Psoas muscle (tissue), 8 donors: ENCODE results near the gene EMC10. TPM values are rescaled to one million over a fixed set of nuclear protein-coding genes. Genes with fewer than 3 reads are reported as not detected.

Source experiments
- ATAC-seq, 4 donors: fragments of 200-7000 bp; cut with Tn5 transposase; one replicate each; pipeline ENCODE4 v1.9.1; 2020; ENCODE audit warnings: moderate library complexity in 3 of 4, mild to moderate bottlenecking in 2 of 4
- DNase-seq, 2 donors: peaks; one replicate each; pipeline ENCODE4 v3.0.0-alpha.2; 2020
- H3K27ac ChIP-seq: fragments of 200-600 bp; one replicate; pipeline ENCODE4 v1.8.0; 2022
- H3K27me3 ChIP-seq, 3 donors: fragments of 200-600 bp in 1 of 3; one replicate each; pipeline versions ENCODE4 v1.6.1 to v1.8.0; 2013 to 2022; ENCODE audit warnings: low read length in 2 of 3, mild to moderate bottlenecking in 2 of 3, moderate library complexity in 1 of 3; ENCODE audit not compliant: insufficient read depth in 3 of 3
- H3K36me3 ChIP-seq, 2 donors: fragments of 200-600 bp in 1 of 2; one replicate each; pipeline versions ENCODE4 v1.6.1 to v1.8.0; 2013 to 2022; ENCODE audit warnings: low read depth in 1 of 2, mild to moderate bottlenecking in 1 of 2, moderate library complexity in 1 of 2; ENCODE audit not compliant: insufficient read depth in 1 of 2
- H3K4me1 ChIP-seq: fragments of 200-600 bp; one replicate; pipeline ENCODE4 v1.8.0; 2022
- H3K4me3 ChIP-seq: fragments of 200-600 bp; one replicate; pipeline ENCODE4 v1.8.0; 2022; ENCODE audit warnings: mild to moderate bottlenecking
- H3K9me3 ChIP-seq: fragments of 200-600 bp; one replicate; pipeline ENCODE4 v1.8.0; 2022
- CTCF ChIP-seq: fragments of 200-600 bp; IDR thresholded peaks from one replicate; pipeline ENCODE4 v1.8.0; 2022; ENCODE audit warnings: antibody characterized with exemption
- WGBS, 3 donors: extraction: QIAGEN DNeasy Blood & Tissue Kit; methylation state at CpG; one replicate each; pipeline versions ENCODE4 v1.1.6 to v1.1.7; 2013; 5-methylcytosine and 5-hydroxymethylcytosine counted together
- intact Hi-C, 2 donors: fragments of 100-400 bp; cut with DNase I; formaldehyde crosslinking; loops; one replicate each; pipeline versions ENCODE4 v1.11.0 to v1.14.2; 2022
- polyA plus RNA-seq, 3 donors: library from polyadenylated mRNA; stranded (reverse); fragments of 200-250 nt; gene quantifications; one replicate each; pipeline ENCODE4 v1.2.3, GENCODE V29; 2013
- total RNA-seq, 4 donors: library from RNA; stranded (reverse); fragmentation: NEBNext Ultra II Directional in 2 of 4; extraction: Animal tissue kit (Norgen Biotek cat#: 25700) in 2 of 4; gene quantifications; one replicate each; pipeline versions ENCODE4 v1.2.1 to v1.2.4, GENCODE V29; 2021 to 2023
- donor health status: healthy with polysubstance abuse.
- donor health status: DM: no; HTN: no; CAD: no; lungs with moderate emphysema.
- donor health status: Bipolar disorder and iron deficiency.
- donor health status: healthy.
- donor health status: DM: yes; HTN: yes; CAD: no.
- donor health status: DM: no; HTN: no; CAD: no.
- donor health status: DM: no; HTN: no; CAD: no.
- donor health status: DM: yes; HTN: yes; CAD: no.

The EMC10 gene
- total and polyA plus RNA-seq, 7 donors, result 32.6 to 47.5 (median 37.6) TPM

GRCh38 chr19:50508843-50509190 lies 32.5 kb downstream of the EMC10 start:
- no peaks in the 10 kb centered on the region for H3K27me3 ChIP-seq
- peaks cover 0 to 10% of the 10 kb centered on the region in 2 donors for H3K36me3 ChIP-seq
- ATAC-seq (no peak), DNase-seq (no peak)
- H3K4me1 ChIP-seq, result peaks cover 7% of the 10 kb centered on the region
- no peak overlapping the region for H3K4me3 ChIP-seq
- no peak for TF ChIP-seq CTCF
- intact Hi-C loops, result no loop called here
- no peak overlapping the region for H3K27ac ChIP-seq
- 72 to 93% (median 86%) methylated on average over 2 to 3 of the region's 3 CpGs for WGBS, 3 donors
- no peaks in the 10 kb centered on the region for H3K9me3 ChIP-seq

- no peaks in the 10 kb centered on the region for H3K9me3 ChIP-seq
- H3K27me3 ChIP-seq, result no peaks in the 10 kb centered on the region
- no peak overlapping the region for H3K27ac ChIP-seq
- no peak overlapping the region for H3K4me3 ChIP-seq
- TF ChIP-seq CTCF, result no peak
- DNase-seq (no peak), ATAC-seq (no peak)
- 83 to 89% (median 83%) methylated on average over 11 of the region's 11 CpGs for WGBS, 3 donors
- intact Hi-C loops, result no loop called here
- H3K4me1 ChIP-seq, result peaks cover 7% of the 10 kb centered on the region
- peaks cover 0 to 10% of the 10 kb centered on the region in 2 donors for H3K36me3 ChIP-seq
These were observed 33.1 kb downstream of the EMC10 start for GRCh38 chr19:50509366-50509765.

GRCh38 chr19:50510121-50510670 lies 33.9 kb downstream of the EMC10 start:
- H3K4me1 ChIP-seq, result peaks cover 7% of the 10 kb centered on the region
- no peak for DNase-seq
- peak overlapping the region; percentile 88 for H3K4me3 ChIP-seq
- H3K27me3 ChIP-seq, result no peaks in the 10 kb centered on the region
- no peaks in the 10 kb centered on the region for H3K9me3 ChIP-seq
- H3K36me3 ChIP-seq, result peaks cover 0 to 10% of the 10 kb centered on the region in 2 donors
- no peak for TF ChIP-seq CTCF
- H3K27ac ChIP-seq, result peak overlapping the region; percentile 80
- intact Hi-C loops, result loop anchor here in 1 of 2 donors (5.0 kb wide), 1 partner anchor 33 kb away; the partner anchor contains the start of genes EMC10 and GARIN5A
- WGBS, 3 donors, result 31 to 40% (median 32%) methylated on average over 26 of the region's 26 CpGs
- ATAC-seq, result no peak

GRCh38 chr19:50510700-50511068 lies 34.4 kb downstream of the EMC10 start:
- no peak for TF ChIP-seq CTCF
- no peak for ATAC-seq

More at GRCh38 chr19:50510700-50511068, 34.4 kb downstream of the EMC10 start:
- H3K4me1 ChIP-seq, result peaks cover 7% of the 10 kb centered on the region
- H3K36me3 ChIP-seq, result peaks cover 0 to 7% of the 10 kb centered on the region in 2 donors
- WGBS, 3 donors, result 2 to 4% (median 2%) methylated on average over 7 to 10 of the region's 10 CpGs
- no peaks in the 10 kb centered on the region for H3K9me3 ChIP-seq
- intact Hi-C loops, result loop anchor here in 1 of 2 donors (5.0 kb wide), 1 partner anchor 33 kb away; the partner anchor contains the start of genes EMC10 and GARIN5A
- H3K4me3 ChIP-seq, result peak overlapping the region; percentile 88
- peaks cover 0 to 4% (median 0%) of the 10 kb centered on the region in 3 donors for H3K27me3 ChIP-seq
- H3K27ac ChIP-seq, result peak overlapping the region; percentile 80
- DNase-seq, result no peak
